Retinal pigment epithelial cell (primary cell): ENCODE results near the gene RDH13.
"Not testable (repeated sequence)": the region's sequence is repeated elsewhere in the genome, so short reads cannot be mapped to it uniquely, and the experiment has no call there.

ENCODE experiments used
- DNase-seq: peaks from one replicate; pipeline ENCODE4 v3.0.0-alpha.2; 2010; ENCODE audit warnings: low read depth
- H3K4me3 ChIP-seq: 2 replicates; pipeline ENCODE4 v1.5.1; 2011; ENCODE audit warnings: mild to moderate bottlenecking, low read length, control low read depth, moderate library complexity
- CTCF ChIP-seq: conservative IDR thresholded peaks from 2 replicates; pipeline ENCODE4 v1.5.1; 2011; ENCODE audit warnings: low read depth, low read length, control low read depth, inconsistent platforms

The RDH13 gene

GRCh38 chr19:55028757-55029156, 34.2 kb downstream of the RDH13 start:
- no peak for DNase-seq
- TF ChIP-seq CTCF, result no peak
- no peak overlapping the region for H3K4me3 ChIP-seq

- TF ChIP-seq CTCF, result no peak
- no peak for DNase-seq
- H3K4me3 ChIP-seq, result no peak overlapping the region
Measured at GRCh38 chr19:55027472-55028337, 35.2 kb downstream of the RDH13 start.

- H3K4me3 ChIP-seq, DNase-seq: not testable (repeated sequence)
Measured at GRCh38 chr19:55027140-55027471, 35.8 kb downstream of the RDH13 start.

- H3K4me3 ChIP-seq, result no peak overlapping the region
- no peak for DNase-seq
- no peak for TF ChIP-seq CTCF
Measured at GRCh38 chr19:55024111-55024510, 38.8 kb downstream of the RDH13 start.

GRCh38 chr19:55020351-55020750, 42.6 kb downstream of the RDH13 start:
- H3K4me3 ChIP-seq, DNase-seq: not testable (repeated sequence)

GRCh38 chr19:55018633-55019032, 44.3 kb downstream of the RDH13 start:
- DNase-seq, result no peak
- no peak for TF ChIP-seq CTCF
- no peak overlapping the region for H3K4me3 ChIP-seq

GRCh38 chr19:55018216-55018615, 44.7 kb downstream of the RDH13 start:
- no peak for DNase-seq
- H3K4me3 ChIP-seq, result no peak overlapping the region
- no peak for TF ChIP-seq CTCF

- TF ChIP-seq CTCF, result no peak
- no peak for DNase-seq
- no peak overlapping the region for H3K4me3 ChIP-seq
Measured at GRCh38 chr19:55016017-55016416, 46.9 kb downstream of the RDH13 start.
